SJSA1 (cell line): Measurements from ENCODE around the gene WARS2. TPM values are rescaled to one million over a fixed set of nuclear protein-coding genes. Genes with fewer than 3 reads are reported as not detected.
A peak's percentile ranks its signal among the peaks of the same experiment; 100 is the strongest.
"Not testable (repeated sequence)": the region's sequence is repeated elsewhere in the genome, so short reads cannot be mapped to it uniquely, and the experiment has no call there.

Source experiments
- DNase-seq, 2 experiments: peaks; one replicate each; pipeline ENCODE4 v3.0.0-alpha.2; 2015 to 2020; ENCODE audit warnings: low spot score in 2 of 2, low read depth in 1 of 2
- H3K27ac ChIP-seq: fragments of 250-450 bp; sonication (Bioruptor Pico); 2 replicates; pipeline ENCODE4 v1.5.1; 2020; ENCODE audit warnings: mild to moderate bottlenecking, moderate library complexity
- H3K27me3 ChIP-seq: fragments of 250-450 bp; sonication (Bioruptor Pico); replicated peaks from 2 replicates; pipeline ENCODE4 v1.5.1; 2020; ENCODE audit warnings: mild to moderate bottlenecking, moderate library complexity
- H3K36me3 ChIP-seq: fragments of 250-450 bp; sonication (Bioruptor Pico); 2 replicates; pipeline ENCODE4 v1.5.1; 2020; ENCODE audit warnings: mild to moderate bottlenecking
- H3K4me1 ChIP-seq: fragments of 250-450 bp; sonication (Bioruptor Pico); replicated peaks from 2 replicates; pipeline ENCODE4 v1.6.1; 2021; ENCODE audit warnings: mild to moderate bottlenecking
- H3K4me3 ChIP-seq: fragments of 250-450 bp; sonication (Bioruptor Pico); 2 replicates; pipeline ENCODE4 v1.5.1; 2020; ENCODE audit warnings: mild to moderate bottlenecking
- H3K9me3 ChIP-seq: fragments of 250-450 bp; sonication (Bioruptor Pico); replicated peaks from 2 replicates; pipeline ENCODE4 v1.5.1; 2020; ENCODE audit warnings: mild to moderate bottlenecking
- total RNA-seq: library from RNA; depleted of rRNA; stranded (reverse); fragments of >200 nt; shearing (Covaris generic); gene quantifications from 2 replicates; pipeline ENCODE4 v1.2.3, GENCODE V29; 2014; rRNA removed

The WARS2 gene
- total RNA-seq = 17.6 and 18.9 TPM in 2 replicates

DNA sequence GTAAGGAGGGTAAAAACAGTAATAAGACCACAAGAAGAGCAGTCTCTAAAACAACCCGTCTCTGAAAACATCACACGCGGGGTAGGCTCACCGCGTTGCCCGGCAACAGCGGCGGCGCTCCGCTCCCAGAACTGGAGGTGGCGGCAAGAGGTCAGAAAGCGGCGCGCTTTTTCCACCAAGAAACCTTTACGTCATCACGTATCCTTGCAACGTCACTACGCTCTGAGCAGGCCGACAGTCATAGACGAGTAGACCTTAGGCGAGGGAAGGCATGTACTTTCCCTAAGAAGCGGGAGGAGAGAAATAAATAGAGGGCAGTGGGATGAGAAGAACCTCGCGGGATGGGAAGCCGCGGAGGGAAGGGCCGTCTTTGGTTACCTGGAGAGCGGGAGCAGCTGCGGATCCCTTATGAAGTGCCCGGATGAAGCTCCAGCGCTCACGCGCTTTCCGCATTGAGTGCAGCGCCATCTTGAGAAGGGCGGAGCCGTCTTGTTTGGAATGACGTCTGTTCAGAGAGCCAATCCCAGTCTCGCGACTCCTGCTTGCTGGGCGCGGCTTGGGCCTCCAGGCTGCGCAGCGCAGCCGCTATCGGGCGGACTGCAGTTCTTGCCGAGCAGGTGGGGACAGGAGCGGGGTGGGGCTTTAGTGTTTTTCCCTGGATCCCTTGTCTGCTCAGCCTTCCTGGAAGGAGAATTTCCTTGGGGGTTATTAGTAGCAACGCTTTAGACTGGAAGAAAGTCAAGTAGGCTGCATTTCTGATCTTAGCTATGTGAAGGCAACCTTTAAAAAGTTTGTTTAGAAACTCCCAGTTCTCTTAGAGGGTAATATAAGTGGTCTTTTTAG lies at the start of gene WARS2:
Gene WARS2 (minus strand): TSS at position 477 of the 843 bp plus-strand sequence. CDS start 9 bp downstream, at position 468.
- Histone ChIP-seq H3K36me3 (no peaks in the 10 kb centered on the region), H3K9me3 (no peaks in the 10 kb centered on the region), H3K27me3 (no peaks in the 10 kb centered on the region), H3K4me1 (peaks cover 26% of the 10 kb centered on the region), H3K27ac (peak within 1 kb of the TSS; percentile 98), H3K4me3 (peak within 1 kb of the TSS; percentile 56)
- peak; percentile 97 to 99 for DNase-seq

DNA sequence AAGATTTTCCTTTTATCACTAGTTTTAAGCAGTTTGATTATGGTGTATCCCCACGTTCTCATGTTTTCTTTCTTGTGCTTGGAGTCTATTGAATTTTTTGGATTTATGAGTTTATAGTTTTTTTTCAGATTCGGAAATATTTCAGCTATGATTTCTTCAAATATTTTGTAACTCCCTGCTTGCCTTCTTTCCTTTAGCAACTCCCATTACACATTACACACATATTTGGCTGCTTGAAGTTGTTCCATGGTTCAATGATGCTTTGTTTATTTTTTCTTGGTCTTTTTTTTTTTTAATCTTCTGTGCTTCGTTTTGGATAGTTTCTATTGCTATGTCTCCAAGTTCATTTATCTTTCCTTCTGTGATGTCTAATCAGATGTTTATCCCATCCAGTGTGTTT lies 48.5 kb upstream of the WARS2 start:
- DNase-seq = no peak
- Histone ChIP-seq H3K9me3 (no peaks in the 10 kb centered on the region), H3K4me3 (no peak overlapping the region), H3K27me3 (no peaks in the 10 kb centered on the region), H3K36me3 (no peaks in the 10 kb centered on the region), H3K4me1 (no peaks in the 10 kb centered on the region), H3K27ac (no peak overlapping the region)

DNA sequence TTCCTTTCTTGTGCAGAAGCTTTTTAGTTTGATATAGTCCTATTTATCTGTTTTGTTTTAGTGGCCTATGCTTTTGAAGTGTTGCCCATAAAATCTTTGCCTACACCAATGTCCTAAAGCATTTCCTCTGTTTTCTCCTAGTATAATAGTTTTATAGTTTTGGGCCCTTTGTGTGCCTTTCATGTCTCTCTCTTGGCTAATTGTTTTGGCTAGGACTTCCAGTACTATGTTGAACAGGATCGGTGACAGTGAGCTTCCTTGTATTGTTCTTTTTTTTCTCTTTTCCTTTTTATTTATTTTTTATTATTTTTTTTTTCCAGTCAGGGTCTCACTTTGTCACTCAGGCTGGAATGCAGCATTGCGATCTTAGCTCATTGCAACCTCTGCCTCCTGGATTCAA lies 47.0 kb upstream of the WARS2 start:
- no peak overlapping the region for H3K27ac ChIP-seq
- no peak for DNase-seq
- no peaks in the 10 kb centered on the region for H3K36me3 ChIP-seq
- H3K4me3 ChIP-seq = no peak overlapping the region
- no peaks in the 10 kb centered on the region for H3K27me3 ChIP-seq
- H3K9me3 ChIP-seq = no peaks in the 10 kb centered on the region
- H3K4me1 ChIP-seq = no peaks in the 10 kb centered on the region

DNA sequence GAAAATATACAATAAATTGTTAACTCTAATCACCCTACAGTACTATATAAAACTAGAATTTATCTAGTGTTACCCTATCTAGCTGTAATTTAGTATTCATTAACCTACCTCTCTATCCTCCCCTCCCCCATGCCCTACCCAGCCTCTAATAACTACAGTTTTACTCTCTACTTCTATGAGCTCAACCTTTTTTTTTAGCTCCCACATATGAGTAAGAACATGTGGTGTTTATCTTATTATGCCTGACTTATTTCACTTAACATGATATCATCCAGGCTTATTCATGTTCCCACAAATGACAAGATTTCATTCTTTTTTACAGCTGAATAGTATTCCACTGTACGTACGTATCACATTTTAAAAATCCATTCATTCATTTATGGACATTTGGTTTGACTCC lies 46.0 kb upstream of the WARS2 start:
- no peak for DNase-seq
- Histone ChIP-seq H3K27me3 (no peaks in the 10 kb centered on the region), H3K36me3 (no peaks in the 10 kb centered on the region), H3K27ac (no peak overlapping the region), H3K4me3 (no peak overlapping the region), H3K9me3 (no peaks in the 10 kb centered on the region), H3K4me1 (no peaks in the 10 kb centered on the region)

DNA sequence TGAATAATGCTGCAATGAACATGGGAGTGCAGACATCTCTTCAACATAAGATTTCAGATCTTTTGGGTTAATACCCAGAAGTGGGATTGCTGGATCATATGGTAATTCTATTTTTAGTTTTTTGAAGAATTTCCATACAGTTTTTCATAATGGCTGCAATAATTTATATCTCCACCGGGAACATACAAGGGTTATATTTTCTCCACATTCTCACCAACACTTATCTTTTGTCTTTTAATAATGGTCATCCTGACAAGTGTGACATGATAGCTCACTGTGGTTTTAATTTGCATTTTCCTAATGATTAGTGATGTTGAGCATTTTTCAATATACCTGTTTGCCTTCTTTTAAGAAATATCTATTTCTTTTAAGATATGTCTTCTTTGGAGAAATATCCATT lies 44.5 kb upstream of the WARS2 start:
- Histone ChIP-seq H3K4me3 (no peak overlapping the region), H3K27ac (no peak overlapping the region), H3K27me3 (no peaks in the 10 kb centered on the region), H3K9me3 (no peaks in the 10 kb centered on the region), H3K36me3 (no peaks in the 10 kb centered on the region), H3K4me1 (no peaks in the 10 kb centered on the region)
- DNase-seq = no peak

DNA sequence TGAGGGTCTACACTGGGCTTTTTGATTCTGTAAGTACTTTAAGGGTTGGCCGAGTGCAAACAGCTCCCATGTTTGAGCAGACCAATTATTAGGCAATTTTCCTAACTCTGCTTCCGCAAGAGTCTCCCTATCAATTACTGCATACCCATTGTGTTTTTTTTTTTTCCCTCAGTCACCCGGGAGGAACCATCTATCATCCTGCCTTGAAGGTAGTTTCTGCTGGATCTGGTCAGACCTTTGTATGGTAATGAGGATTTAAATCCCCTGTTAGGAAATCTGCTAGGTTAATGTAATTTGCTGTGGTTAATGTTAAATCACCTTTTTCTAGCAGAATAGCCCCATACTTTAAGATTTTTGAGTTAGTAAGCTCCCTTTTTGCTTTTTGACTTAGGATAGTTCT lies 40.8 kb upstream of the WARS2 start:
- no peaks in the 10 kb centered on the region for H3K36me3 ChIP-seq
- H3K27ac ChIP-seq = no peak overlapping the region
- DNase-seq = no peak
- H3K9me3 ChIP-seq = no peaks in the 10 kb centered on the region
- no peak overlapping the region for H3K4me3 ChIP-seq
- no peaks in the 10 kb centered on the region for H3K27me3 ChIP-seq
- H3K4me1 ChIP-seq = no peaks in the 10 kb centered on the region

DNA sequence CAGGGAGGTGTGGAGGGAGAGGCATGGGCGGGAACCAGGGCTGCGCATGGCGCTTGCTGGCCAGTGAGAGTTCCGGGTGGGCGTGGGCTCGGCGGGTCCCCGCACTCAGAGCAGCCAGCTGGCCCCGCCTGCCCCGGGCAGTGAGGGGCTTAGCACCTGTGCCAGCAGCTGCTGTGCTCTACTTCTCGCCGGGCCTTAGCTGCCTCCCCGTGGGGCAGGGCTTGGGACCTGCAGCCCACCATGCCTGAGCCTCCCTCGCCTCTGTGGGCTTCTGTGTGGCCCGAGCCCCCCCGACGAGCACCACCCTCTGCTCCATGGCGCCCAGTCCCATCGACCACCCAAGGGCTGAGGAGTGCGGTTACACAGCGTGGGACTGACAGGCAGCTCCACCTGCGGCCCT lies 38.6 kb upstream of the WARS2 start:
- Histone ChIP-seq H3K27me3 (no peaks in the 10 kb centered on the region), H3K4me1 (no peaks in the 10 kb centered on the region), H3K9me3 (no peaks in the 10 kb centered on the region), H3K4me3 (no peak overlapping the region), H3K27ac (no peak overlapping the region), H3K36me3 (no peaks in the 10 kb centered on the region)
- DNase-seq = no peak

DNA sequence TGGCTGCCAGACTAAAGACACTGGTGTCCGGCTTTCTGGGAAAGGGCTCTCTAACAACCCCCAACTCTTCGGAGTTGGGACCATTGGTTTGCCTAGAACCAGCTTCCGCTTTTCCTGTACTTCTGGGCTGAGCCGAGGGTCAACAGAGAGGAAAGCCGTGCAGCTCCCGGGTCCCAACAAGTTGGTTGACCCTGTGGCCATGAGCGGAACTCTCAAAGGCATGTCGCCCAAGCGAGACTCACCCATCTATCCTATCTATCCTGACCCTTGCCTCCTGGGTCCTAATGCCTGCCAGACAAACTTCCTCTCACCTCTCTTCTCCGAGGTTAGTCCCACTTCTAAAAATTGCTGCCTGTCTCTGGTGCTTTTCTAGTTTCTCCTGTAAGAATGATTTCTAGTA lies 32.5 kb upstream of the WARS2 start:
- DNase-seq, H3K4me3 ChIP-seq, H3K9me3 ChIP-seq, H3K4me1 ChIP-seq, H3K27ac ChIP-seq, H3K36me3 ChIP-seq, H3K27me3 ChIP-seq: not testable (repeated sequence)

DNA sequence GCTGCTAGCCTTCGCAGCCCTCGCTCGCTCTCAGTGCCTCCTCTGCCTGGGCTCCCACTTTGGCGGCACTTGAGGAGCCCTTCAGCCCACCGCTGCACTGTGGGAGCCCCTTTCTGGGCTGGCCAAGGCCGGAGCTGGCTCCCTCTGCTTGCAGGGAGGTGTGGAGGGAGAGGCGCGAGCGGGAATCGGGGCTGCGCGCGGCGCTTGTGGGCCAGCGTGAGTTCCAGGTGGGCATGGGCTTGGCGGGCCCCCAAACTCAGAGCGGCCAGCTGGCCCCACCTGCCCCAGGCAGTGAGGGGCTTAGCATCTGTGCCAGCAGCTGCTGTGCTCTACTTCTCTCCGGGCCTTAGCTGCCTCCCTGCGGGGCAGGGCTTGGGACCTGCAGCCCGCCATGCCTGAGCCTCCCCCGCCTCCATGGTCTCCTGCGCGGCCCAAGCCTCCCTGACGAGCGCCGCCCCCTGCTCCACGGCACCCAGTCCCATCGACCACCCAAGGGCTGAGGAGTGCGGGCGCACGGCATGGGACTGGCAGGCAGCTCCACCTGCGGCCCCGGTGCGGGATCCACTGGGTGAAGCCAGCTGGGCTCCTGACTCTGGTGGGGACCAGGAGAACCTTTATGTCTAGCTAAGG lies 31.0 kb upstream of the WARS2 start:
- not testable (repeated sequence) for H3K9me3 ChIP-seq, H3K27ac ChIP-seq, H3K36me3 ChIP-seq, H3K4me1 ChIP-seq, H3K4me3 ChIP-seq, DNase-seq, H3K27me3 ChIP-seq

DNA sequence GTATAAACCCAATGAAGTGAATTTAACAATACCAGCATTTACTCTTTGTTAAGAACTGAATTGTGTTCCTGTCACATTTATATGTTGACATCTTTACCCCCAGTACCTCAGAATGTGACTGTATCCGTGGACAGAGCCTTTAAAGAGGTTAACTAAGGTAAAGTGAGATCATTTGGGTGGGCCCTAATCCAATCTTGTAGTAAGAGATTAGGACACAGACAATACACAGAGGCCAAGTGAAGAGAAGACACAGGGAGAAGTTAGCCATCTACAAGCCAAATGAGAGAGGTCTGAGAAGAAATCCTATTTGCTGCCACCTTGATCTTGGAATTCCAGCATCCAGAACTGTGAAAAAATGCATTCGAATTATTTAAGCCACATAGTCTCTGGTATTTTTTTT lies 22.9 kb upstream of the WARS2 start:
- Histone ChIP-seq H3K27me3 (no peaks in the 10 kb centered on the region), H3K36me3 (peaks cover 27% of the 10 kb centered on the region), H3K4me1 (0 out of 2 replicates have a peak, but pooled peaks cover 3% of the 10 kb centered on the region), H3K9me3 (no peaks in the 10 kb centered on the region), H3K27ac (no peak overlapping the region), H3K4me3 (no peak overlapping the region)
- DNase-seq = no peak

DNA sequence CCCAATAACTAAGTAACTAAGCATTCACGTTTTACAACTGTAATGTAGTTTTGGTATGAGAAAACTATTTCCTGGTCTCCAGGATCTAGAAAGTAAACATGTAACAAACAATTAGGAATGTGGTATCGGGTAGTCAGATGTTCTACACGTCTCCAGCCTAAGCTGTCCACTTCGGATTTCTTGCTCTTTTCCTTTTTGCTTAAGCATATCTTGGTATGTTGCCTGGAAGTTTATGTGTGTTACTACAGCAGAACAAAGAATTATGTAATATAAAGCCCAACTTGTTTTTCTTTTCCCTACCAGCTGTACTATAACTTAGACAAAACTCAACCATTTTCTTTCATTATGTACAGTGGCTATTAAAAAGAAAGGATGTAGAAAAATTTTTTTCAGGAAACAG lies 20.4 kb upstream of the WARS2 start:
- no peak for DNase-seq
- Histone ChIP-seq H3K4me3 (no peak overlapping the region), H3K27ac (no peak overlapping the region)

DNA sequence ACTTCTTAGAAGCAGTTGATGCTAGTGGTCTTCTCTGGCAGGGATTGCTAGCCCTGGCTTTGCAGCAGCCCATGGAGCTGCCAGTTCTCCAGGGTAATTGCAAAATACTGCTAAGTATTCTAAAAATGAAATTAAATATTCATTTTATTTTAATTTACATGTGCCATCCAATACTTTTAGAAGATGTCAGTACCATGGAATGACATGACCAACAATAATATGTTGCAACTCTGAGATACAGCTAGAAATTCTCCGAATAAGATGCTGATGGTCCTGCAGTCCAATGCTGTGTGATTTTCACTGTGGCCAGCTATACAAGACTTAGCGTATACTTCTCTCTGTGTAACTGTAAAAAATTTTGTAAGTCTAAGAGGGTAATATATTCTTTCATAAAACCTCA lies 20.0 kb upstream of the WARS2 start:
- H3K36me3 ChIP-seq = peaks cover 31% of the 10 kb centered on the region
- H3K27ac ChIP-seq = no peak overlapping the region
- H3K27me3 ChIP-seq = no peaks in the 10 kb centered on the region
- no peak for DNase-seq
- H3K4me3 ChIP-seq = no peak overlapping the region
- H3K4me1 ChIP-seq = 0 out of 2 replicates have a peak, but pooled peaks cover 3% of the 10 kb centered on the region
- no peaks in the 10 kb centered on the region for H3K9me3 ChIP-seq

More for the DNA sequence above, 20.4 kb upstream of the WARS2 start:
- peaks cover 31% of the 10 kb centered on the region for H3K36me3 ChIP-seq
- no peaks in the 10 kb centered on the region for H3K27me3 ChIP-seq
- H3K4me1 ChIP-seq = 0 out of 2 replicates have a peak, but pooled peaks cover 3% of the 10 kb centered on the region
- H3K9me3 ChIP-seq = no peaks in the 10 kb centered on the region

DNA sequence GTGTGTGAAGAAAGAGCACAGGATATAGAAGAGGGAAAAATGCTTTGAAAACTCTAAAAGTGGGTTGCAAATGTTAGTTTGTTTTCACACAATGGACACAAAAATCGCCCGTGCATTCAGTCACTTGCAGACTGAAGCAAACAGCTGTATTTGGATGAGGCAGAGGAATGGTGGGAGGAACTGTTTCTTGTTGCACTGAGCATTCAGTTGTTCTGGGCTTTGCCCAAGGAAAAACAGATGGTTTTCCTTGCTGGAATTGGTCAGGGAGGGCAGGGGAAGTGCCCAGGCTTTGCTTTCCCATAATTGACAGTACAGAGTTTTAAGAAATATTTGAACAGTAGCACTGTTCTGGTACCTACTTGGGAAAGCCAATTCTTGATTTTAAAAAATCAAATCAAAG lies 19.5 kb upstream of the WARS2 start:
- 0 out of 2 replicates have a peak, but pooled peaks cover 3% of the 10 kb centered on the region for H3K4me1 ChIP-seq
- DNase-seq = no peak
- no peak overlapping the region for H3K27ac ChIP-seq
- peaks cover 31% of the 10 kb centered on the region for H3K36me3 ChIP-seq
- no peaks in the 10 kb centered on the region for H3K9me3 ChIP-seq
- no peak overlapping the region for H3K4me3 ChIP-seq
- no peaks in the 10 kb centered on the region for H3K27me3 ChIP-seq

DNA sequence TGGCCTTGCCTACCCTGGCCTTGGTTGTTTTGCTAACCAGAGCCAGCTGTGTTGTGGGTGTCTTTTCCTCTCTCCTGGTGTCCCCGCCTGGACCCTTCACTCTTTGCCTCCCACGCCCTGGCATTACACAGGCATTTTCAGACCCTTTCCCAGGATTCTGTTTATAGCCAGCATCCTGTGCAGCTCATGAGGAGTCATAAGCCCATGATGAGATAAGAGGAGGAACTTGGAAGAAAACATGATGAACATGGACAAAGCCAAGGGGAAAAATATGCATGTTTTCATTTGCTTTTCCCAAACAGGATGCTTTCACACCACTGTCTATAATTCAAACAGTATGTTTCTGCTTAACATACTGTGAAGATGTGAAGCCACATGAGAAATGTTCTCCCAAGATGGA lies 18.7 kb upstream of the WARS2 start:
- H3K4me1 ChIP-seq = 0 out of 2 replicates have a peak, but pooled peaks cover 3% of the 10 kb centered on the region
- H3K27me3 ChIP-seq = no peaks in the 10 kb centered on the region
- H3K36me3 ChIP-seq = peaks cover 31% of the 10 kb centered on the region
- H3K9me3 ChIP-seq = no peaks in the 10 kb centered on the region
- no peak overlapping the region for H3K27ac ChIP-seq
- no peak overlapping the region for H3K4me3 ChIP-seq
- no peak for DNase-seq
